HepG2 (cell line): ENCODE results near the gene SHMT1. TPM values are rescaled to one million over a fixed set of nuclear protein-coding genes. Genes with fewer than 3 reads are reported as not detected.

ENCODE experiments used
- ATAC-seq: fragments of 200-7000 bp; cut with Tn5 transposase; 3 replicates; pipeline ENCODE4 v1.9.1; 2020; ENCODE audit warnings: mild to moderate bottlenecking, moderate library complexity
- BruUV-seq: library from RNA; stranded (reverse); fragments of 400-500 nt; replicated peaks from 2 replicates; lab custom pipeline; 2021; lab: Mats Ljungman, UMichigan
- CTCF ChIA-PET: fragments of 300-600 bp; formaldehyde crosslinking; extraction: SDS; loops from one replicate; lab custom pipeline; 2021; ENCODE audit warnings: low total read pairs, inconsistent platforms, low intra/inter-chr PET ratio; lab: Yijun Ruan, JAX
- POLR2A ChIA-PET: fragments of 350-600 bp; sonication (Branson Sonifier 250); formaldehyde crosslinking; loops from one replicate; lab custom pipeline; 2020; ENCODE audit warnings: antibody characterized with exemption, inconsistent platforms; lab: Yijun Ruan, JAX
- DNase-seq: peaks from one replicate; pipeline ENCODE4 v3.0.0-alpha.2; 2015; ENCODE audit warnings: low spot score
- FAIRE-seq: peaks from 3 replicates; lab custom pipeline; 2011; peaks lifted over from hg19 to GRCh38; lab: Jason Lieb, UNC
- H2AFZ ChIP-seq: one replicate; pipeline ENCODE4 v1.6.1; 2011; ENCODE audit warnings: low read length, inconsistent platforms
- H3K27ac ChIP-seq: fragments of 300-600 bp; 3 replicates; pipeline ENCODE4 v1.8.0; 2011; ENCODE audit warnings: mixed run types, mild to moderate bottlenecking, mixed read lengths, low read length, inconsistent platforms; ENCODE audit not compliant: insufficient read depth; ENCODE audit errors: extremely low read length
- H3K27me3 ChIP-seq, 2 experiments: fragments of 200-600 bp in 1 of 2; 2 replicates in 1 of 2; 3 replicates in 1 of 2; pipeline versions ENCODE4 v1.6.0 to v1.8.0; 2011; ENCODE audit warnings: low read length in 2 of 2, mild to moderate bottlenecking in 2 of 2, moderate library complexity in 2 of 2, inconsistent platforms in 1 of 2; ENCODE audit not compliant: insufficient read depth in 2 of 2, control insufficient read depth in 1 of 2
- H3K36me3 ChIP-seq, 2 experiments: fragments of 200-600 bp in 1 of 2; replicated peaks in 1 of 2; 2 replicates in 1 of 2; 3 replicates in 1 of 2; pipeline versions ENCODE4 v1.5.1 to v1.8.0; 2011; ENCODE audit warnings: low read length in 2 of 2, inconsistent platforms in 1 of 2; ENCODE audit not compliant: insufficient read depth in 2 of 2, control insufficient read depth in 1 of 2
- H3K4me1 ChIP-seq: 2 replicates; pipeline ENCODE4 v1.5.1; 2012; ENCODE audit warnings: low read length, inconsistent platforms; ENCODE audit not compliant: insufficient read depth
- H3K4me2 ChIP-seq: 2 replicates; pipeline ENCODE4 v1.6.0; 2011; ENCODE audit warnings: low read depth, low read length, inconsistent platforms
- H3K4me3 ChIP-seq, 3 experiments: fragments of 200-600 bp in 1 of 3; sonication (generic), shearing (Covaris generic) in 1 of 3; replicated peaks in 1 of 3; 2 replicates each; pipeline ENCODE4 v1.5.1; 2011 to 2016; ENCODE audit warnings: low read length in 3 of 3, inconsistent platforms in 2 of 3, low read depth in 2 of 3, mild to moderate bottlenecking in 2 of 3, control low read depth in 1 of 3, mixed read lengths in 1 of 3; ENCODE audit not compliant: insufficient read depth in 1 of 3
- H3K79me2 ChIP-seq: one replicate; pipeline ENCODE4 v1.6.1; 2011; ENCODE audit warnings: low read length, inconsistent platforms; ENCODE audit not compliant: insufficient read depth
- H3K9ac ChIP-seq: 2 replicates; pipeline ENCODE4 v1.6.0; 2011; ENCODE audit warnings: mild to moderate bottlenecking, low read depth, low read length, inconsistent platforms; ENCODE audit not compliant: insufficient read depth
- H3K9me3 ChIP-seq: 2 replicates; pipeline ENCODE4 v1.5.1; 2012; ENCODE audit warnings: mild to moderate bottlenecking, low read length
- H4K20me1 ChIP-seq: 2 replicates; pipeline ENCODE4 v1.6.0; 2011; ENCODE audit warnings: inconsistent platforms, mild to moderate bottlenecking, low read length, moderate library complexity; ENCODE audit not compliant: insufficient read depth
- AGO2 ChIP-seq: fragments of 200-400 bp; formaldehyde crosslinking; optimal IDR thresholded peaks from 2 replicates; pipeline ENCODE3; 2017; ENCODE audit warnings: mild to moderate bottlenecking, low read depth, low read length, moderate library complexity
- JUN ChIP-seq: sonication (generic); formaldehyde crosslinking; IDR thresholded peaks from 2 replicates; pipeline ENCODE4 v1.4.0; 2020; ENCODE audit warnings: mild to moderate bottlenecking, missing genetic modification reagents
- POLR2G ChIP-seq: fragments of 200-400 bp; formaldehyde crosslinking; IDR thresholded peaks from 2 replicates; pipeline ENCODE4 v1.6.1; 2018; ENCODE audit warnings: mild to moderate bottlenecking, low read depth, low read length, moderate library complexity
- RBFOX2 ChIP-seq: fragments of 200-400 bp; formaldehyde crosslinking; IDR thresholded peaks from 2 replicates; pipeline ENCODE4 v1.6.1; 2017; ENCODE audit warnings: low read depth, mild to moderate bottlenecking, low read length
- REL ChIP-seq: sonication (generic); formaldehyde crosslinking; conservative IDR thresholded peaks from 2 replicates; pipeline ENCODE4 v1.8.0; 2022; ENCODE audit warnings: mild to moderate bottlenecking, missing genetic modification reagents, moderate library complexity
- ZNF558 ChIP-seq: sonication (generic); formaldehyde crosslinking; IDR thresholded peaks from 2 replicates; pipeline ENCODE4 v1.9.0; 2022; ENCODE audit warnings: mild to moderate bottlenecking, missing genetic modification reagents, borderline replicate concordance
- WGBS: methylation state at CpG from one replicate; pipeline ENCODE4 v1.1.6; 2017; ENCODE audit warnings: low lambda C conversion rate; 5-methylcytosine and 5-hydroxymethylcytosine counted together
- in situ Hi-C: cut with HindIII; loops from 2 replicates; pipeline ENCODE4 v1.10.0; 2017; ENCODE audit warnings: low pct_unique_long_range_greater_than_20kb; ENCODE audit not compliant: extremely low pct_ligation_motif_present
- intact Hi-C: fragments of 100-400 bp; cut with micrococcal nuclease; formaldehyde crosslinking; loops from one replicate; pipeline ENCODE4 v1.10.0; 2022; ENCODE audit not compliant: unreplicated experiment
- polyA plus RNA-seq, 8 experiments: library from polyadenylated mRNA; depleted of rRNA in 3 of 8; stranded (reverse) in 7 of 8; unstranded in 1 of 8; fragments of >200 nt; fragmentation: Illumina TruSeq in 4 of 8; extraction: Trizol in 4 of 8; gene quantifications; 2 replicates each; pipeline versions ENCODE4 v1.2.1 to v1.2.3, GENCODE V29; 2011 to 2016; ENCODE audit warnings: low read depth in 4 of 8, missing spikeins in 1 of 8, mixed read lengths in 1 of 8; ENCODE audit not compliant: insufficient read depth in 1 of 8
- total RNA-seq, 5 experiments: library from RNA; depleted of rRNA; stranded (reverse); fragments of >200 nt; fragmentation: Illumina TruSeq; extraction: Trizol; gene quantifications; 2 replicates each; pipeline ENCODE4 v1.2.3, GENCODE V29; 2016; ENCODE audit warnings: low read depth in 1 of 5
- TF ChIP-seq, protein P1 (sequence below): sonication (generic); formaldehyde crosslinking; IDR thresholded peaks from 2 replicates; pipeline ENCODE4 v1.8.1; 2023; ENCODE audit warnings: mild to moderate bottlenecking, missing genetic modification reagents, borderline replicate concordance
- TF ChIP-seq, protein P2 (sequence below): sonication (generic); formaldehyde crosslinking; IDR thresholded peaks from 2 replicates; pipeline ENCODE4 v1.4.0; 2020; ENCODE audit warnings: missing genetic modification reagents

Gene SHMT1
- total and polyA plus RNA-seq, 2 of the 13 experiments (the other 11 are each of a cell fraction or from before 2014, with no cell fraction given) = 21.3 to 48.8 TPM

DNA sequence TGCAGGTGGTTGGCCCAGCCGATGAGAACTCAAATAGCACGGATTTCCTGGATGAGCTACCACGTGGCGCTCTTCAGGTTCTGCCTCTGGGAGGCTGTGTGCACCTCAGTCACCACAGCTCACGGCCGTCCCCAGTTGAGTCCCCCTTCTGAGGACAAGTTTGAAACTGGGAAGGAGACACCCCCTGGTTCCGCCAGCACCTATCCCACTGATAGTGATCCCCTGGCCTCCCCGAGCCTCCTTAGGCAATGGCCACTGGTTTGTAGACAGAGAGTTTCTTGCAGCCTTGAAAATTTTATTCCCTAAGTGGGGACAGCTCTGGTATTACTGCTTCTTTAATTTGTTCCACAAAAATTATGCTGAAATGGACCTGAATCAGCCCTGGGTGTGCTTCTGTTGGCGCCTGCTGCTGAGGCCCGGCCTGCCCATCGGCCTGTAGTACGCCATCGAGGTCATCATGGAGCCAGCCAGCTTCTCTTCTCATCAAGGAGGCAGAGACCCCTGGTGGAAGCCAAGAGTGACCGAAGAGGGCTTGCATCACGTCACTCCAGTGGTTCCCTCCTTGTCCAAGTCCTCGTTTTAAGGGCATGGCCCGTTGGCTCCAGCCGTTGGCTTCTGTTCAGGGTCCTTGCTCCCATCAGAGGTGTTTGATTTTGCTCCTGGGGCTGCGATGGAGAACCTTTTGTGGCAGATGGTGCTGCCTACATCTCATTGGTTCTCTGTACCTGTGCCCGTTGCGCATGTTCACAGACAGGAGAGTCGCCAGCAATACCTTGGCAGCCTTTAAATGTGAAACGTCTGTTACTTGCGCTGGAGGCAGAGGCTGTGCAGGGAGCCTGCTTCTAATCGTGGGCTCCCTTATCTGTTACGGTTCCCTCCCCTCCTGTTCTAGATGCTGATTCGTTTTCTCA is 39.0 kb downstream of the SHMT1 start:
- Histone ChIP-seq H4K20me1 (peaks cover 12% of the 10 kb centered on the region), H3K9ac (no peak overlapping the region), H3K4me2 (no peak overlapping the region), H3K27me3 (no peaks in the 10 kb centered on the region), H3K27ac (no peak overlapping the region), H2AFZ (no peak overlapping the region), H3K4me3 (no peak overlapping the region), H3K36me3 (peaks cover 30 to 56% of the 10 kb centered on the region in 2 experiments), H3K79me2 (peaks cover 12% of the 10 kb centered on the region), H3K9me3 (no peaks in the 10 kb centered on the region), H3K4me1 (peaks cover 17% of the 10 kb centered on the region)
- no TSS peak for BruUV-seq
- CTCF ChIA-PET = no interaction called here
- intact Hi-C loops (no loop called here), in situ Hi-C loops (no loop called here)
- no peak for DNase-seq
- 97% methylated on average over 25 of the region's 27 CpGs for WGBS
- POLR2A ChIA-PET = no interaction called here
- FAIRE-seq = no peak
- ATAC-seq = no peak
- TF ChIP-seq, protein P1, sequence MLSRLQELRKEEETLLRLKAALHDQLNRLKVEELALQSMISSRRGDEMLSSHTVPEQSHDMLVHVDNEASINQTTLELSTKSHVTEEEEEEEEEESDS (CRISPR knock-in tag) = no peak
- TF ChIP-seq AGO2 (peak; percentile 27), POLR2G (0 out of 2 replicates have a peak, but pooled peaks have one; percentile 3)

DNA sequence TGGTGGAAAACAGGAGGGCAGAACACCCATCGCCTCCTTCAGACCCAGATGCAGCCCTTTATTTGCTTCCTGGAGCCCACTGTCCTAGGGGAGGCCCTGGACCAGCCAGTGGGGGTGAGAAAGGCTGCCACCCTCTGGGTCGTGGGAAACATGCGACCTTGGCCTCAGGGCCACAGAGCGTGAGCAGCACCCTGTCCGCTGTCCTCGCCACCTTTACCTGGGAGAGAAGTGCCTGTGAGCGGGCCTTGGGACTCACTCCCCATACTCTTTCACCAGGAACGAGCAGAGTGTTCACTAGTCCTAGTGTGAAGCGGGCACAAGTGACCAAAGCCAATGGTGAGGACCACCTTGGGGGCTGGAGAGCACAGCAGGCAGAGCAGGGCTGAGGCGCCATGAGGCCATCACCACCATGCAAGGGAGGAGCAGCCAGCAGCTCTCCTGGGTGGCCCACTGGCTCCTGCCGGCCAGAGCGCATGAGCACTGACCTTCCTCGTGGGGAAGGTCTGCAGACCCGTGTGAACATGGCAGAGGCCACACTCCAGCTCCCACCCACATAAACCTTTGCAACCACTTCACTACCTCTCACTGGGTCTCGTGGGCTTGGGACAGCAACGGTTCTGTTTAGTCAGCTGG is 39.7 kb downstream of the SHMT1 start:
- H3K79me2 ChIP-seq = peaks cover 20% of the 10 kb centered on the region
- CTCF ChIA-PET = no interaction called here
- H3K27me3 ChIP-seq = no peaks in the 10 kb centered on the region
- peaks cover 14% of the 10 kb centered on the region for H4K20me1 ChIP-seq
- no peak for DNase-seq
- POLR2A ChIA-PET = no interaction called here
- WGBS = 97% methylated on average over 5 of the region's 16 CpGs
- TF ChIP-seq, protein P2, sequence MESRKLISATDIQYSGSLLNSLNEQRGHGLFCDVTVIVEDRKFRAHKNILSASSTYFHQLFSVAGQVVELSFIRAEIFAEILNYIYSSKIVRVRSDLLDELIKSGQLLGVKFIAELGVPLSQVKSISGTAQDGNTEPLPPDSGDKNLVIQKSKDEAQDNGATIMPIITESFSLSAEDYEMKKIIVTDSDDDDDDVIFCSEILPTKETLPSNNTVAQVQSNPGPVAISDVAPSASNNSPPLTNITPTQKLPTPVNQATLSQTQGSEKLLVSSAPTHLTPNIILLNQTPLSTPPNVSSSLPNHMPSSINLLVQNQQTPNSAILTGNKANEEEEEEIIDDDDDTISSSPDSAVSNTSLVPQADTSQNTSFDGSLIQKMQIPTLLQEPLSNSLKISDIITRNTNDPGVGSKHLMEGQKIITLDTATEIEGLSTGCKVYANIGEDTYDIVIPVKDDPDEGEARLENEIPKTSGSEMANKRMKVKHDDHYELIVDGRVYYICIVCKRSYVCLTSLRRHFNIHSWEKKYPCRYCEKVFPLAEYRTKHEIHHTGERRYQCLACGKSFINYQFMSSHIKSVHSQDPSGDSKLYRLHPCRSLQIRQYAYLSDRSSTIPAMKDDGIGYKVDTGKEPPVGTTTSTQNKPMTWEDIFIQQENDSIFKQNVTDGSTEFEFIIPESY (CRISPR knock-in tag) = peak; percentile 81
- TF ChIP-seq AGO2 (peak; percentile 65), JUN (CRISPR knock-in tag) (no peak), RBFOX2 (0 out of 2 replicates have a peak, but pooled peaks have one; percentile 37), REL (CRISPR knock-in tag) (no peak), ZNF558 (CRISPR knock-in tag) (no peak)
- TF ChIP-seq, all 625 proteins: peak for 3
- in situ Hi-C loops (no loop called here), intact Hi-C loops (no loop called here)
- no TSS peak for BruUV-seq
- H3K4me2 ChIP-seq = no peak overlapping the region
- no peak overlapping the region for H2AFZ ChIP-seq
- no peak overlapping the region for H3K27ac ChIP-seq
- peaks cover 27 to 53% of the 10 kb centered on the region in 2 experiments for H3K36me3 ChIP-seq
- H3K9ac ChIP-seq = no peak overlapping the region
- no peak overlapping the region for H3K4me3 ChIP-seq
- H3K4me1 ChIP-seq = peaks cover 25% of the 10 kb centered on the region
- no peak for FAIRE-seq
- ATAC-seq = no peak
- H3K9me3 ChIP-seq = no peaks in the 10 kb centered on the region
